Osteoblast (primary cell): ENCODE data around the gene ENDOD1. TPM values are rescaled to one million over a fixed set of nuclear protein-coding genes. Genes with fewer than 3 reads are reported as not detected.

Experiments
- DNase-seq: peaks from one replicate; pipeline ENCODE4 v3.0.0; 2011; ENCODE audit warnings: low spot score, mixed read lengths; ENCODE audit not compliant: insufficient read length; ENCODE audit errors: missing footprints
- H2AFZ ChIP-seq: 2 replicates; pipeline ENCODE4 v1.6.0; 2011; ENCODE audit warnings: mild to moderate bottlenecking, low read length
- H3K27ac ChIP-seq: 2 replicates; pipeline ENCODE4 v1.5.1; 2011; ENCODE audit warnings: mild to moderate bottlenecking, low read depth, low read length, moderate library complexity
- H3K27me3 ChIP-seq: 2 replicates; pipeline ENCODE4 v1.6.0; 2012; ENCODE audit warnings: mild to moderate bottlenecking, control low read depth, inconsistent platforms, low read length, moderate library complexity; ENCODE audit not compliant: insufficient read depth
- H3K36me3 ChIP-seq: 2 replicates; pipeline ENCODE4 v1.5.1; 2011; ENCODE audit warnings: mild to moderate bottlenecking, low read length, control low read depth, moderate library complexity; ENCODE audit not compliant: insufficient read depth
- H3K4me1 ChIP-seq: 2 replicates; pipeline ENCODE4 v1.5.1; 2011; ENCODE audit warnings: mild to moderate bottlenecking, low read length, control low read depth, moderate library complexity; ENCODE audit not compliant: insufficient read depth
- H3K4me2 ChIP-seq: 2 replicates; pipeline ENCODE4 v1.6.0; 2011; ENCODE audit warnings: mild to moderate bottlenecking, low read length; ENCODE audit not compliant: insufficient read depth
- H3K4me3 ChIP-seq: fragments of 200-600 bp; sonication (generic); 3 replicates; pipeline ENCODE4 v1.5.1; 2012; ENCODE audit warnings: mild to moderate bottlenecking, low read length, inconsistent platforms; ENCODE audit not compliant: insufficient read depth
- H3K79me2 ChIP-seq: 2 replicates; pipeline ENCODE4 v1.6.0; 2012; ENCODE audit warnings: mild to moderate bottlenecking, low read length, control low read depth, inconsistent platforms; ENCODE audit not compliant: insufficient read depth
- H3K9me3 ChIP-seq: 2 replicates; pipeline ENCODE4 v1.5.1; 2011; ENCODE audit warnings: low read depth, low read length, control low read depth
- H4K20me1 ChIP-seq: 2 replicates; pipeline ENCODE4 v1.6.0; 2012; ENCODE audit warnings: mild to moderate bottlenecking, low read length, control low read depth; ENCODE audit not compliant: insufficient read depth
- CTCF ChIP-seq: IDR thresholded peaks from 2 replicates; pipeline ENCODE4 v1.5.1; 2011; ENCODE audit warnings: mild to moderate bottlenecking, low read depth, low read length, moderate library complexity; ENCODE audit errors: extremely low read depth
- total RNA-seq: library from RNA; depleted of rRNA; stranded (reverse); fragments of >200 nt; gene quantifications from 2 replicates; pipeline ENCODE4 v1.2.3, GENCODE V29; 2012

ENDOD1 gene
- total RNA-seq, 1 donor: 44.2 TPM

GRCh38 chr11:95088946-95089619 is 563 bp upstream of the ENDOD1 start:
- Histone ChIP-seq H3K4me3 (peak overlapping the region; percentile 84), H2AFZ (peak overlapping the region; percentile 92), H3K4me2 (peak overlapping the region; percentile 79), H3K4me1 (peaks cover 39% of the 10 kb centered on the region), H4K20me1 (peaks cover 9% of the 10 kb centered on the region), H3K27me3 (no peaks in the 10 kb centered on the region), H3K27ac (peak overlapping the region; percentile 31), H3K36me3 (no peaks in the 10 kb centered on the region), H3K79me2 (peaks cover 22% of the 10 kb centered on the region), H3K9me3 (no peaks in the 10 kb centered on the region)
- DNase-seq: peak; percentile 69
- TF ChIP-seq CTCF: no peak

GRCh38 chr11:95091663-95092180 is 2.1 kb downstream of the ENDOD1 start:
- no peaks in the 10 kb centered on the region for H3K27me3 ChIP-seq
- H3K27ac ChIP-seq: no peak overlapping the region
- no peaks in the 10 kb centered on the region for H3K9me3 ChIP-seq
- no peak overlapping the region for H2AFZ ChIP-seq
- no peaks in the 10 kb centered on the region for H3K36me3 ChIP-seq
- no peak for DNase-seq
- H3K4me2 ChIP-seq: no peak overlapping the region
- H3K79me2 ChIP-seq: peaks cover 25% of the 10 kb centered on the region
- TF ChIP-seq CTCF: no peak
- no peak overlapping the region for H3K4me3 ChIP-seq
- peaks cover 9% of the 10 kb centered on the region for H4K20me1 ChIP-seq
- H3K4me1 ChIP-seq: peaks cover 47% of the 10 kb centered on the region

- Histone ChIP-seq H3K4me2 (peak overlapping the region; percentile 28), H3K27ac (peak overlapping the region; percentile 34), H3K4me3 (no peak overlapping the region), H3K36me3 (no peaks in the 10 kb centered on the region), H3K27me3 (no peaks in the 10 kb centered on the region), H3K79me2 (peaks cover 34% of the 10 kb centered on the region), H3K4me1 (peaks cover 50% of the 10 kb centered on the region), H4K20me1 (peaks cover 9% of the 10 kb centered on the region), H3K9me3 (no peaks in the 10 kb centered on the region), H2AFZ (no peak overlapping the region)
- DNase-seq: peak; percentile 91
- TF ChIP-seq CTCF: peak; percentile 67
These were observed 3.1 kb downstream of the ENDOD1 start for GRCh38 chr11:95092549-95093324.

- Histone ChIP-seq H4K20me1 (peaks cover 9% of the 10 kb centered on the region), H3K4me2 (no peak overlapping the region), H3K79me2 (peaks cover 42% of the 10 kb centered on the region), H3K27ac (peak overlapping the region; percentile 34), H3K36me3 (no peaks in the 10 kb centered on the region), H3K9me3 (no peaks in the 10 kb centered on the region), H2AFZ (no peak overlapping the region), H3K4me3 (no peak overlapping the region), H3K27me3 (no peaks in the 10 kb centered on the region), H3K4me1 (peaks cover 50% of the 10 kb centered on the region)
- TF ChIP-seq CTCF: no peak
- DNase-seq: no peak
These were observed 3.9 kb downstream of the ENDOD1 start for GRCh38 chr11:95093548-95093947.
